ENCODE results near the gene BTBD7.

Gene BTBD7

DNA sequence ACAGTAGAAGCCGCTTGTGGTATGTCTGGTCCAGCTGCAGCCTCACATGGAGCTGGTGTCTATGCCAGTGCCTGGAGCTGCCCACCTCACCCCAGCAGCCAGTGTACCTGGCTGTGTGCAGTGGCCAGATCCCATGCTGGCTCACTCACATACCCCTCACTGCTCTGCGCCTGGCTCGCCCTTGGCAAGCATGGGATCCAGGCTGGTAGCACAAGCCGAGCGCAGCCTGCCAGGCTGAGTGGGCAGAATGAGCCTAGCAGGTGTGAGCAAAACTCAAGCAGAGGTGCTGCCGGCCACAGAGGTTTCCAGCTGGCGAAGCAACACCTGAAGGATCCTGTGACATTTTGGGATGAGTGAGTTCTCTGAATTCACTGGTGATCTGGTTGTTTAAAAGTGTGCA lies 5.0 kb upstream of the BTBD7 start:
- no peak overlapping the region for H3K4me3 ChIP-seq (ENCODE audit: low read depth, low read length)
- in situ Hi-C loops (cut with HindIII; ENCODE audit: low sequenced_read_pairs): no loop called here
- TF ChIP-seq, protein P1, sequence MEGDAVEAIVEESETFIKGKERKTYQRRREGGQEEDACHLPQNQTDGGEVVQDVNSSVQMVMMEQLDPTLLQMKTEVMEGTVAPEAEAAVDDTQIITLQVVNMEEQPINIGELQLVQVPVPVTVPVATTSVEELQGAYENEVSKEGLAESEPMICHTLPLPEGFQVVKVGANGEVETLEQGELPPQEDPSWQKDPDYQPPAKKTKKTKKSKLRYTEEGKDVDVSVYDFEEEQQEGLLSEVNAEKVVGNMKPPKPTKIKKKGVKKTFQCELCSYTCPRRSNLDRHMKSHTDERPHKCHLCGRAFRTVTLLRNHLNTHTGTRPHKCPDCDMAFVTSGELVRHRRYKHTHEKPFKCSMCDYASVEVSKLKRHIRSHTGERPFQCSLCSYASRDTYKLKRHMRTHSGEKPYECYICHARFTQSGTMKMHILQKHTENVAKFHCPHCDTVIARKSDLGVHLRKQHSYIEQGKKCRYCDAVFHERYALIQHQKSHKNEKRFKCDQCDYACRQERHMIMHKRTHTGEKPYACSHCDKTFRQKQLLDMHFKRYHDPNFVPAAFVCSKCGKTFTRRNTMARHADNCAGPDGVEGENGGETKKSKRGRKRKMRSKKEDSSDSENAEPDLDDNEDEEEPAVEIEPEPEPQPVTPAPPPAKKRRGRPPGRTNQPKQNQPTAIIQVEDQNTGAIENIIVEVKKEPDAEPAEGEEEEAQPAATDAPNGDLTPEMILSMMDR (IDR thresholded peaks at IDR 0.05; ENCODE audit: low read depth, low read length): no peak
- DNase-seq (ENCODE audit: low read depth, low spot score): no peak

GRCh38 chr14:93337143-93337753 lies 4.4 kb upstream of the BTBD7 start:
- in situ Hi-C loops (cut with HindIII; ENCODE audit: low sequenced_read_pairs): no loop called here
- no peak for DNase-seq (ENCODE audit: low read depth, low spot score)
- TF ChIP-seq, protein P1 (IDR thresholded peaks at IDR 0.05; ENCODE audit: low read depth, low read length): no peak

DNA sequence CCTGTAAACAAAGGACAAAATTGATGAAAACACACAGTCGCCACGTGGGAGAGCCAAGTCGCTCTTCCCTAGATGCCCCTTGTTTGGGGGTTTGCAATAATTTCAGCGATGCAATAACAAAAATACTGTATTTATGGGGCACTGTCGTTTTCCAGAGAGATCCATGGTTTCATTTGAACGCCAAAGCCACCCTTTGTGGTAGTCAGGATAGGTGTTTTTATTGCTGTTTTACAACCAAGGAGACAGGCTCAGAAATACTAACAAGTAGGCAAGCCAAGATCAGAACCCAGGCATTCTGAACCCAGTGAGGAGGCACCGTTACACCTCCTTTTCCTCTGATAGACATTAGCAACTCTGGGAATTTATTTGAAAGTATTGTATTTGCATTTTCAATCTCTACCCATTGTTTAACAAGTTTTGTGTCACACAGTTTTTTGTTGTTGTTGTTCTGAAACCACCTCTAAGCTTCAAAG lies 831 bp upstream of the BTBD7 start:
- TF ChIP-seq, protein P1 (IDR thresholded peaks at IDR 0.05; ENCODE audit: low read depth, low read length): no peak
- in situ Hi-C loops (cut with HindIII; ENCODE audit: low sequenced_read_pairs): no loop called here
- peak overlapping the region; percentile 80 for H3K4me3 ChIP-seq (ENCODE audit: low read depth, low read length)
- DNase-seq (ENCODE audit: low read depth, low spot score): peak; percentile 22

More at GRCh38 chr14:93337143-93337753, 4.4 kb upstream of the BTBD7 start:
- H3K4me3 ChIP-seq (ENCODE audit: low read depth, low read length): no peak overlapping the region

DNA sequence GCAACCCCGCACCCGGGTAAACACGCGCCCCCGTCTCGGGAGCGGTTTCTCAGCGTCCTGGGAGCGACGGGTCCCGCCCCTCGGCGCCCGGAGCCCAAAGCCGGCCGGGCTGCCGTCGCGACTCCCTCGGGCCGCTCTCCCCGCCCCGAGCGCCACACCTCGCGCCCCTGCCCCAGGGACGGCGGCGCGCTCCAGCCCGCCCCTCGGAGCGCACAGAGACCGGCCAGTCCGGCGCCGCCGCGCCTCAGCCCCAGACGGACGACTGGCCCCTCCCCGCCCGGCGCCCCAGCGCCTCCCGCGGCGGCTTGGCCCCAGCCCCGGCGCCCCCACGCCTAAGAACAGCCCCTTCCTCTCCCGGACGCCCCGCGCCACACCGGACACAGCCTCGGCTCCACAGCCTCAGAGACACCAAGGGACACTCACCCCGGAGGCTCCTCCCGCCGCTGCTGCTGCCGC lies 411 bp downstream of the BTBD7 start:
- peak; percentile 38 for DNase-seq (ENCODE audit: low read depth, low spot score)
- TF ChIP-seq, protein P1 (IDR thresholded peaks at IDR 0.05; ENCODE audit: low read depth, low read length): no peak
- H3K4me3 ChIP-seq (ENCODE audit: low read depth, low read length): peak overlapping the region; percentile 84
- in situ Hi-C loops (cut with HindIII; ENCODE audit: low sequenced_read_pairs): no loop called here

DNA sequence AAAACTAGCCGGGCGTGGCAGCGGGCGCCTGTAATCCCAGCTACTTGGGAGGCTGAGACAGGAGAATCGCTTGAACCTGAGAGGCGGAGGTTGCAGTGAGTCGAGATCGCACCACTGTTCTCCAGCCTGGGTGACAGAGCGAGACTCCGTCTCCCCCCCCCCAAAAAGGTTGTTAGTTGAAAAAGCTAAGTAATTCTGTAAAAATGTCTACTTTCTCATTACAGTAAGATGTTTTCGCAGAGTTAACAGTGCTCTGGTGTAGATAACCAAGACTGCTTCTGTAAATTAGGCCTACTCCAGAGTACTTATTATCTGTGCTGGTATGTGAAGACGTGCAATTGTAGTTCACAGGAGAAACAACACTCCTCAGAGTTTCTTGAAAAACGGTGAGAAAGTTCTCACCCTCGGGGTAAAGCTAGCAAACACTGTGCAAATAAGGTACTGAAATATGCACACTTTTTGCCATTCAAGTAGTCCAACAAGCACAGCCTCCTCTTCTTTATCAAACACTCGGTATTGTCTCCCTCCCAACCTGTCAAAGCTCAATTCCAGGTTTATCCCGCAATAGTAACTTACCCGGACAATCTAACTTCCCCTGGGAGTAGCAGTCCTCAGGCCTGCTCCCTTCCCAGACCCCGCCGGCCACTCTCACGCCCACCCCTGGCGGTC lies 974 bp downstream of the BTBD7 start:
- DNase-seq (ENCODE audit: low read depth, low spot score): peak; percentile 42
- peak overlapping the region; percentile 84 for H3K4me3 ChIP-seq (ENCODE audit: low read depth, low read length)

GRCh38 chr14:93331002-93331727 lies 1.7 kb downstream of the BTBD7 start:
- peak overlapping the region; percentile 84 for H3K4me3 ChIP-seq (ENCODE audit: low read depth, low read length)
- in situ Hi-C loops (cut with HindIII; ENCODE audit: low sequenced_read_pairs): no loop called here
- TF ChIP-seq, protein P1 (IDR thresholded peaks at IDR 0.05; ENCODE audit: low read depth, low read length): no peak
- DNase-seq (ENCODE audit: low read depth, low spot score): no peak

More for the DNA sequence above, 974 bp downstream of the BTBD7 start:
- in situ Hi-C loops (cut with HindIII; ENCODE audit: low sequenced_read_pairs): no loop called here
- TF ChIP-seq, protein P1 (IDR thresholded peaks at IDR 0.05; ENCODE audit: low read depth, low read length): no peak
